HepG2 (cell line): ENCODE measurements around the gene TALDO1. TPM values are rescaled to one million over a fixed set of nuclear protein-coding genes. Genes with fewer than 3 reads are reported as not detected.

Source experiments
- ARNTL ChIP-seq: sonication (generic); formaldehyde crosslinking; IDR thresholded peaks from 2 replicates; pipeline ENCODE4 v1.4.0; 2020; ENCODE audit warnings: mild to moderate bottlenecking, missing genetic modification reagents
- BCL6 ChIP-seq: IDR thresholded peaks from 2 replicates; pipeline ENCODE4 v1.6.1; 2016; ENCODE audit warnings: missing genetic modification reagents, missing compliant biosample characterization
- CHCHD3 ChIP-seq: sonication (generic); formaldehyde crosslinking; IDR thresholded peaks from 2 replicates; pipeline ENCODE4 v1.8.0; 2022; ENCODE audit warnings: mild to moderate bottlenecking, missing genetic modification reagents, moderate library complexity
- CHD2 ChIP-seq: IDR thresholded peaks from 2 replicates; pipeline ENCODE4 v1.6.1; 2011; ENCODE audit warnings: low read depth, low read length, improper control_type of control experiment
- EED ChIP-seq: sonication (generic); formaldehyde crosslinking; IDR thresholded peaks from 2 replicates; pipeline ENCODE4 v1.5.0; 2020; ENCODE audit warnings: mild to moderate bottlenecking, missing genetic modification reagents
- HOXA3 ChIP-seq: sonication (generic); formaldehyde crosslinking; IDR thresholded peaks from 2 replicates; pipeline ENCODE4 v1.5.0; 2020; ENCODE audit warnings: missing genetic modification reagents
- JARID2 ChIP-seq: sonication (generic); formaldehyde crosslinking; IDR thresholded peaks from 2 replicates; pipeline ENCODE4 v1.8.1; 2023; ENCODE audit warnings: missing genetic modification reagents, inconsistent platforms; ENCODE audit not compliant: insufficient replicate concordance
- KLF6 ChIP-seq: IDR thresholded peaks from 2 replicates; pipeline ENCODE4 v1.8.0; 2016; ENCODE audit warnings: missing biosample characterization, missing genetic modification reagents
- NCOA5 ChIP-seq: sonication (generic); formaldehyde crosslinking; IDR thresholded peaks from 2 replicates; pipeline ENCODE4 v1.4.0; 2020; ENCODE audit warnings: missing genetic modification reagents
- POGZ ChIP-seq: sonication (generic); formaldehyde crosslinking; IDR thresholded peaks from 2 replicates; pipeline ENCODE4 v1.4.0; 2020; ENCODE audit warnings: mild to moderate bottlenecking, missing genetic modification reagents
- SMYD3 ChIP-seq: sonication (generic); formaldehyde crosslinking; IDR thresholded peaks from 2 replicates; pipeline ENCODE4 v1.8.1; 2023; ENCODE audit warnings: mild to moderate bottlenecking, missing genetic modification reagents
- THYN1 ChIP-seq: sonication (generic); formaldehyde crosslinking; IDR thresholded peaks from 2 replicates; pipeline ENCODE4 v1.8.1; 2023; ENCODE audit warnings: low read depth, mild to moderate bottlenecking, moderate library complexity, missing genetic modification reagents, borderline replicate concordance
- ZBTB1 ChIP-seq: sonication (generic); formaldehyde crosslinking; IDR thresholded peaks from 2 replicates; pipeline ENCODE4 v1.4.0; 2020; ENCODE audit warnings: missing genetic modification reagents, borderline replicate concordance
- ZFP1 ChIP-seq: IDR thresholded peaks from 2 replicates; pipeline ENCODE4 v1.6.1; 2016
- ZKSCAN8 ChIP-seq: IDR thresholded peaks from 2 replicates; pipeline ENCODE4 v1.6.1; 2016; ENCODE audit warnings: borderline replicate concordance, missing genetic modification reagents, missing compliant biosample characterization
- ZNF121 ChIP-seq: sonication (generic); formaldehyde crosslinking; IDR thresholded peaks from 2 replicates; pipeline ENCODE4 v1.5.0; 2020; ENCODE audit warnings: mild to moderate bottlenecking, missing genetic modification reagents
- ZNF326 ChIP-seq: sonication (generic); formaldehyde crosslinking; IDR thresholded peaks from 2 replicates; pipeline ENCODE4 v1.4.0; 2020; ENCODE audit warnings: missing genetic modification reagents, borderline replicate concordance
- ZNF619 ChIP-seq: sonication (generic); formaldehyde crosslinking; IDR thresholded peaks from 2 replicates; pipeline ENCODE4 v1.4.0; 2020; ENCODE audit warnings: mild to moderate bottlenecking, missing genetic modification reagents
- polyA plus RNA-seq, 8 experiments: library from polyadenylated mRNA; depleted of rRNA in 3 of 8; stranded (reverse) in 7 of 8; unstranded in 1 of 8; fragments of >200 nt; fragmentation: Illumina TruSeq in 4 of 8; extraction: Trizol in 4 of 8; gene quantifications; 2 replicates each; pipeline versions ENCODE4 v1.2.1 to v1.2.3, GENCODE V29; 2011 to 2016; ENCODE audit warnings: low read depth in 4 of 8, missing spikeins in 1 of 8, mixed read lengths in 1 of 8; ENCODE audit not compliant: insufficient read depth in 1 of 8
- total RNA-seq, 5 experiments: library from RNA; depleted of rRNA; stranded (reverse); fragments of >200 nt; fragmentation: Illumina TruSeq; extraction: Trizol; gene quantifications; 2 replicates each; pipeline ENCODE4 v1.2.3, GENCODE V29; 2016; ENCODE audit warnings: low read depth in 1 of 5
- TF ChIP-seq, protein P1 (sequence below): sonication (generic); formaldehyde crosslinking; IDR thresholded peaks from 2 replicates; pipeline ENCODE4 v1.8.0; 2022; ENCODE audit warnings: missing genetic modification reagents, mild to moderate bottlenecking, borderline replicate concordance
- TF ChIP-seq, protein P2 (sequence below): sonication (generic); formaldehyde crosslinking; IDR thresholded peaks from 2 replicates; pipeline ENCODE4 v1.5.1; 2020; ENCODE audit warnings: mild to moderate bottlenecking, missing genetic modification reagents
- TF ChIP-seq, protein P3 (sequence below): sonication (generic); formaldehyde crosslinking; IDR thresholded peaks from 2 replicates; pipeline ENCODE4 v1.4.0; 2020; ENCODE audit warnings: missing genetic modification reagents
- TF ChIP-seq, protein P4 (sequence below): sonication (generic); formaldehyde crosslinking; IDR thresholded peaks from 2 replicates; pipeline ENCODE4 v1.5.0; 2020; ENCODE audit warnings: missing genetic modification reagents
- TF ChIP-seq, protein P5 (sequence below): sonication (generic); formaldehyde crosslinking; IDR thresholded peaks from 2 replicates; pipeline ENCODE4 v1.8.0; 2022; ENCODE audit warnings: mild to moderate bottlenecking, missing genetic modification reagents, moderate library complexity

TALDO1 gene
- total and polyA plus RNA-seq, 2 of the 13 experiments (the other 11 are each of a cell fraction or from before 2014, with no cell fraction given) = 107 to 240 TPM

DNA sequence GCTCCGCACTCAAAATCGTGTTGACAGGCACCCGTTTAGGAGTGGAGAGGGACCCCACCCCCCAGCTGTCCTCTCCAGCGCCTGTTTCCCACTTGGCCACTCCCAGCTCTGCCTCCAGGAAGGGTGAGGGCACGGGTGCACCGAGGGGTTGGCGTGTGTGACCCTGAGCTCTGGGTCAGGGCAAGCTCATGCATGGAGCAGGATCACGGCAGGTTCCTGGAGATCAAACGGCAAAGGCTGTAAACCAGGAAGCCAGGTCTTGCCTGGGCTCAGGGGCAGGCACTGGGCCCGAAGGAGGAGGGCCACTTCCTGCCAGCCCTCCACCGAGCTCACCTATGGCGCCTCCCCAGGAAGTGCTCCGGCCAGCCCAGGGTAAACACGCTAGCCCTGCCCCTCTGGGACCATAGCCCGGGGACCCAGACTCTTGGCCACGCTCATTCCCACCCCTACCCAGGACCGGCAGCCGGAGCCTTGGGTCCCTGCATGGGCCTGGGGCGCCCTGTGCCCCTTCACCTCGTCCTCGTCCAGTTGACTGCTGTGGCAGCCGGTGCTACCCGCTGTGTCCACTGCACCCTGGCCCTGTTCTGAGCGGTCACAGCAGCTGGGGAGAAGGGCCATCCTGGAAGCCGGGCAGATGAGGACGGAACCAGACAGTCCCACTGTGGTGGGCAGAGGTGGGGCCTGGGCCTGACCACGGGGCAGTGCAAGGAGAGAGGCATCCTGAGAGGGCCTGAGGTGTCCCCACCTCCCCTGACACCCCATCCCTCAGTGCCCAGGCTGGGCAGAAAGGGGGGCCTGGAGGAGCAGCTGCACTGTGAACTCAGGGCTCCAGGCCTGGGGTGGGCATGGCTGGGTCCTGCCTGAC, 42.3 kb upstream of the TALDO1 start (continued):
- TF ChIP-seq, protein P1, sequence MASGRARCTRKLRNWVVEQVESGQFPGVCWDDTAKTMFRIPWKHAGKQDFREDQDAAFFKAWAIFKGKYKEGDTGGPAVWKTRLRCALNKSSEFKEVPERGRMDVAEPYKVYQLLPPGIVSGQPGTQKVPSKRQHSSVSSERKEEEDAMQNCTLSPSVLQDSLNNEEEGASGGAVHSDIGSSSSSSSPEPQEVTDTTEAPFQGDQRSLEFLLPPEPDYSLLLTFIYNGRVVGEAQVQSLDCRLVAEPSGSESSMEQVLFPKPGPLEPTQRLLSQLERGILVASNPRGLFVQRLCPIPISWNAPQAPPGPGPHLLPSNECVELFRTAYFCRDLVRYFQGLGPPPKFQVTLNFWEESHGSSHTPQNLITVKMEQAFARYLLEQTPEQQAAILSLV = peak; percentile 89; the same call in 1 of the 2 replicates
- TF ChIP-seq SMYD3 (peak; percentile 80), ZKSCAN8 (no peak), ZBTB1 (CRISPR knock-in tag) (no peak), ZFP1 (0 out of 2 replicates have a peak, but pooled peaks have one; percentile 63), ZNF326 (CRISPR knock-in tag) (no peak), ZNF619 (CRISPR knock-in tag) (peak; percentile 77), NCOA5 (CRISPR knock-in tag) (no peak; the same call in 1 of the 2 replicates), JARID2 (no peak), EED (no peak), ARNTL (CRISPR knock-in tag) (peak; percentile 86), KLF6 (peak; percentile 17; the same call in 1 of the 2 replicates), POGZ (CRISPR knock-in tag) (peak; percentile 72), CHD2 (no peak), THYN1 (CRISPR knock-in tag) (peak; percentile 86; the same call in 1 of the 2 replicates), HOXA3 (CRISPR knock-in tag) (peak; percentile 88), BCL6 (CRISPR knock-in tag) (peak; percentile 99), ZNF121 (CRISPR knock-in tag) (peak; percentile 76), CHCHD3 (CRISPR knock-in tag) (0 out of 2 replicates have a peak, but pooled peaks have one; percentile 18)
- TF ChIP-seq, protein P2, sequence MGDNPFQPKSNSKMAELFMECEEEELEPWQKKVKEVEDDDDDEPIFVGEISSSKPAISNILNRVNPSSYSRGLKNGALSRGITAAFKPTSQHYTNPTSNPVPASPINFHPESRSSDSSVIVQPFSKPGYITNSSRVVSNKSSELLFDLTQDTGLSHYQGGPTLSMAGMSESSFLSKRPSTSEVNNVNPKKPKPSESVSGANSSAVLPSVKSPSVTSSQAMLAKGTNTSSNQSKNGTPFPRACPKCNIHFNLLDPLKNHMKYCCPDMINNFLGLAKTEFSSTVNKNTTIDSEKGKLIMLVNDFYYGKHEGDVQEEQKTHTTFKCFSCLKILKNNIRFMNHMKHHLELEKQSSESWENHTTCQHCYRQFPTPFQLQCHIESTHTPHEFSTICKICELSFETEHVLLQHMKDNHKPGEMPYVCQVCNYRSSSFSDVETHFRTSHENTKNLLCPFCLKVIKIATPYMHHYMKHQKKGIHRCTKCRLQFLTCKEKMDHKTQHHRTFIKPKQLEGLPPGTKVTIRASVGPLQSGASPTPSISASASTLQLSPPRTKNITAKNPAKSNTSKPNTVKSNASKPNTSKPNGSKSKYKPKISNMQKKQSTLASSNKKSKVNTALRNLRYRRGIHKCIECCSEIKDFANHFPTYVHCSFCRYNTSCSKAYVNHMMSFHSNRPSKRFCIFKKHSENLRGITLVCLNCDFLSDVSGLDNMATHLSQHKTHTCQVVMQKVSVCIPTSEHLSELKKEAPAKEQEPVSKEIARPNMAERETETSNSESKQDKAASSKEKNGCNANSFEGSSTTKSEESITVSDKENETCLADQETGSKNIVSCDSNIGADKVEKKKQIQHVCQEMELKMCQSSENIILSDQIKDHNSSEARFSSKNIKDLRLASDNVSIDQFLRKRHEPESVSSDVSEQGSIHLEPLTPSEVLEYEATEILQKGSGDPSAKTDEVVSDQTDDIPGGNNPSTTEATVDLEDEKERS (CRISPR knock-in tag) = no peak; the same call in 1 of the 2 replicates
- TF ChIP-seq, protein P3, sequence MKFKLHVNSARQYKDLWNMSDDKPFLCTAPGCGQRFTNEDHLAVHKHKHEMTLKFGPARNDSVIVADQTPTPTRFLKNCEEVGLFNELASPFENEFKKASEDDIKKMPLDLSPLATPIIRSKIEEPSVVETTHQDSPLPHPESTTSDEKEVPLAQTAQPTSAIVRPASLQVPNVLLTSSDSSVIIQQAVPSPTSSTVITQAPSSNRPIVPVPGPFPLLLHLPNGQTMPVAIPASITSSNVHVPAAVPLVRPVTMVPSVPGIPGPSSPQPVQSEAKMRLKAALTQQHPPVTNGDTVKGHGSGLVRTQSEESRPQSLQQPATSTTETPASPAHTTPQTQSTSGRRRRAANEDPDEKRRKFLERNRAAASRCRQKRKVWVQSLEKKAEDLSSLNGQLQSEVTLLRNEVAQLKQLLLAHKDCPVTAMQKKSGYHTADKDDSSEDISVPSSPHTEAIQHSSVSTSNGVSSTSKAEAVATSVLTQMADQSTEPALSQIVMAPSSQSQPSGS = peak; percentile 82; the same call in 1 of the 2 replicates
- TF ChIP-seq, protein P4, sequence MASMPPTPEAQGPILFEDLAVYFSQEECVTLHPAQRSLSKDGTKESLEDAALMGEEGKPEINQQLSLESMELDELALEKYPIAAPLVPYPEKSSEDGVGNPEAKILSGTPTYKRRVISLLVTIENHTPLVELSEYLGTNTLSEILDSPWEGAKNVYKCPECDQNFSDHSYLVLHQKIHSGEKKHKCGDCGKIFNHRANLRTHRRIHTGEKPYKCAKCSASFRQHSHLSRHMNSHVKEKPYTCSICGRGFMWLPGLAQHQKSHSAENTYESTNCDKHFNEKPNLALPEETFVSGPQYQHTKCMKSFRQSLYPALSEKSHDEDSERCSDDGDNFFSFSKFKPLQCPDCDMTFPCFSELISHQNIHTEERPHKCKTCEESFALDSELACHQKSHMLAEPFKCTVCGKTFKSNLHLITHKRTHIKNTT = no peak
- TF ChIP-seq, protein P5, sequence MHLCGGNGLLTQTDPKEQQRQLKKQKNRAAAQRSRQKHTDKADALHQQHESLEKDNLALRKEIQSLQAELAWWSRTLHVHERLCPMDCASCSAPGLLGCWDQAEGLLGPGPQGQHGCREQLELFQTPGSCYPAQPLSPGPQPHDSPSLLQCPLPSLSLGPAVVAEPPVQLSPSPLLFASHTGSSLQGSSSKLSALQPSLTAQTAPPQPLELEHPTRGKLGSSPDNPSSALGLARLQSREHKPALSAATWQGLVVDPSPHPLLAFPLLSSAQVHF (CRISPR knock-in tag) = no peak
